GM23338 (cell line): ENCODE measurements around the gene ATP1A4. TPM values are rescaled to one million over a fixed set of nuclear protein-coding genes. Genes with fewer than 3 reads are reported as not detected.

Source experiments
- ATAC-seq: fragments of 200-7000 bp; cut with Tn5 transposase; 3 replicates; pipeline ENCODE4 v1.9.1; 2020
- DNase-seq: peaks from one replicate; pipeline ENCODE4 v3.0.0-alpha.2; 2015; ENCODE audit warnings: low spot score
- H2AFZ ChIP-seq: fragments of 200-600 bp; sonication (generic); 2 replicates; pipeline ENCODE4 v1.8.0; 2016; ENCODE audit warnings: antibody characterized with exemption, mild to moderate bottlenecking, moderate library complexity
- H3F3A ChIP-seq: fragments of 200-600 bp; sonication (generic); replicated peaks from 2 replicates; pipeline ENCODE4 v1.8.0; 2017; ENCODE audit warnings: antibody characterized with exemption, mixed run types, low read depth
- H3K27ac ChIP-seq: fragments of 200-600 bp; sonication (generic); 2 replicates; pipeline ENCODE4 v1.6.1; 2016; ENCODE audit warnings: low read depth
- H3K27me3 ChIP-seq: fragments of 200-600 bp; sonication (generic); 2 replicates; pipeline ENCODE4 v1.8.0; 2016; ENCODE audit warnings: mild to moderate bottlenecking, mixed run types, moderate library complexity; ENCODE audit not compliant: insufficient read depth
- H3K36me3 ChIP-seq: fragments of 200-600 bp; sonication (generic); 2 replicates; pipeline ENCODE4 v1.8.0; 2016; ENCODE audit warnings: mild to moderate bottlenecking; ENCODE audit not compliant: insufficient read depth
- H3K4me1 ChIP-seq: fragments of 200-600 bp; sonication (generic); 2 replicates; pipeline ENCODE4 v1.8.0; 2016; ENCODE audit warnings: mild to moderate bottlenecking, moderate library complexity; ENCODE audit not compliant: insufficient read depth
- H3K4me2 ChIP-seq: fragments of 200-600 bp; sonication (generic); 2 replicates; pipeline ENCODE4 v1.7.1; 2017; ENCODE audit warnings: mixed run types
- H3K4me3 ChIP-seq: fragments of 200-600 bp; sonication (generic); 2 replicates; pipeline ENCODE4 v1.6.1; 2016; ENCODE audit warnings: mixed run types
- H3K79me2 ChIP-seq: fragments of 200-600 bp; sonication (generic); replicated peaks from 2 replicates; pipeline ENCODE4 v1.8.0; 2017; ENCODE audit warnings: mild to moderate bottlenecking; ENCODE audit not compliant: insufficient read depth
- H3K9me2 ChIP-seq: fragments of 200-600 bp; sonication (generic); 2 replicates; pipeline ENCODE4 v1.8.0; 2017; ENCODE audit not compliant: insufficient read depth
- H4K20me1 ChIP-seq: fragments of 200-600 bp; sonication (generic); replicated peaks from 2 replicates; pipeline ENCODE4 v1.8.0; 2017; ENCODE audit warnings: mild to moderate bottlenecking; ENCODE audit not compliant: insufficient read depth
- H3K27ac Mint-ChIP-seq: 2 replicates; pipeline ENCODE4 v1.8.0; 2020; ENCODE audit warnings: inconsistent platforms, mild to moderate bottlenecking, moderate library complexity, mixed read lengths
- H3K27me3 Mint-ChIP-seq: 3 replicates; pipeline ENCODE4 v1.8.0; 2022; ENCODE audit warnings: low read depth, mild to moderate bottlenecking, moderate library complexity, mixed read lengths, inconsistent platforms; ENCODE audit not compliant: insufficient read depth, poor library complexity
- H3K36me3 Mint-ChIP-seq: 3 replicates; pipeline ENCODE4 v1.8.0; 2021; ENCODE audit warnings: low read depth, mild to moderate bottlenecking, inconsistent platforms, moderate library complexity, mixed read lengths
- H3K4me1 Mint-ChIP-seq: 3 replicates; pipeline ENCODE4 v1.8.0; 2020; ENCODE audit warnings: mild to moderate bottlenecking, inconsistent platforms, mixed read lengths
- H3K4me3 Mint-ChIP-seq: 3 replicates; pipeline ENCODE4 v1.8.0; 2021; ENCODE audit warnings: moderate library complexity, mild to moderate bottlenecking, inconsistent platforms, mixed read lengths
- H3K9me3 Mint-ChIP-seq: 3 replicates; pipeline ENCODE4 v1.8.0; 2020; ENCODE audit warnings: moderate library complexity, mild to moderate bottlenecking, inconsistent platforms, mixed read lengths
- CREB1 ChIP-seq: fragments of 250-450 bp; sonication (Bioruptor Pico); IDR thresholded peaks from 2 replicates; pipeline ENCODE4 v1.5.0; 2020; ENCODE audit warnings: low read depth, mild to moderate bottlenecking, moderate library complexity
- EZH2 ChIP-seq: fragments of 200-600 bp; sonication (generic); IDR thresholded peaks from one replicate; pipeline ENCODE4 v1.8.0; 2017; ENCODE audit warnings: antibody characterized with exemption, mild to moderate bottlenecking, low read depth; ENCODE audit not compliant: unreplicated experiment
- EZH2phosphoT487 ChIP-seq: fragments of 200-600 bp; sonication (generic); IDR thresholded peaks from one replicate; pipeline ENCODE4 v1.8.1; 2018; ENCODE audit warnings: antibody characterized with exemption; ENCODE audit not compliant: unreplicated experiment
- JUNB ChIP-seq: IDR thresholded peaks from one replicate; pipeline ENCODE4 v1.6.1; 2016; ENCODE audit warnings: antibody characterized with exemption; ENCODE audit not compliant: unreplicated experiment
- NANOG ChIP-seq: IDR thresholded peaks from 2 replicates; pipeline ENCODE4 v1.6.1; 2016; ENCODE audit warnings: antibody characterized with exemption, borderline replicate concordance
- POLR2AphosphoS5 ChIP-seq: IDR thresholded peaks from 2 replicates; pipeline ENCODE4 v1.6.1; 2016; ENCODE audit warnings: antibody characterized with exemption, low read depth
- STAT1 ChIP-seq: IDR thresholded peaks from one replicate; pipeline ENCODE4 v1.6.1; 2016; ENCODE audit warnings: antibody characterized with exemption; ENCODE audit not compliant: unreplicated experiment
- ZNF114 ChIP-seq: fragments of 250-450 bp; sonication (Bioruptor Pico); IDR thresholded peaks from 2 replicates; pipeline ENCODE4 v1.5.0; 2020; ENCODE audit warnings: mild to moderate bottlenecking, moderate library complexity
- ZNF331 ChIP-seq: fragments of 250-450 bp; sonication (Bioruptor Pico); IDR thresholded peaks from 2 replicates; pipeline ENCODE4 v1.5.0; 2020; ENCODE audit warnings: low read depth, mild to moderate bottlenecking, moderate library complexity
- polyA plus RNA-seq: library from polyadenylated mRNA; unstranded; fragments of >200 nt; fragmentation: Nextera tagmentation; extraction: Ambion mirVana; gene quantifications from 2 replicates; pipeline ENCODE4 v1.2.1, GENCODE V29; 2016
- total RNA-seq: library from RNA; depleted of rRNA; stranded (reverse); fragments of >200 nt; shearing (Covaris generic); gene quantifications from 2 replicates; pipeline ENCODE4 v1.2.3, GENCODE V29; 2014
- TF ChIP-seq, protein P1 (sequence below): IDR thresholded peaks from 2 replicates; pipeline ENCODE4 v1.6.1; 2016; ENCODE audit warnings: antibody characterized with exemption
- TF ChIP-seq, protein P2 (sequence below): fragments of 250-450 bp; sonication (Bioruptor Pico); IDR thresholded peaks from 2 replicates; pipeline ENCODE4 v1.5.0; 2020; ENCODE audit warnings: mild to moderate bottlenecking, moderate library complexity
- TF ChIP-seq, protein P3 (sequence below), 2 experiments: fragments of 200-600 bp in 1 of 2; sonication (generic) in 1 of 2; conservative IDR thresholded peaks; 2 replicates each; pipeline versions ENCODE4 v1.5.1 to v1.6.1; 2016 to 2017; ENCODE audit warnings: antibody characterized with exemption in 2 of 2, low read depth in 2 of 2, mild to moderate bottlenecking in 2 of 2, moderate library complexity in 1 of 2
- TF ChIP-seq, protein P4 (sequence below): IDR thresholded peaks from one replicate; pipeline ENCODE4 v1.6.1; 2018; ENCODE audit warnings: antibody characterized with exemption; ENCODE audit not compliant: unreplicated experiment

The ATP1A4 gene
- total and polyA plus RNA-seq, 2 experiments from 2014 or later, result 0.27 to 0.63 TPM

DNA sequence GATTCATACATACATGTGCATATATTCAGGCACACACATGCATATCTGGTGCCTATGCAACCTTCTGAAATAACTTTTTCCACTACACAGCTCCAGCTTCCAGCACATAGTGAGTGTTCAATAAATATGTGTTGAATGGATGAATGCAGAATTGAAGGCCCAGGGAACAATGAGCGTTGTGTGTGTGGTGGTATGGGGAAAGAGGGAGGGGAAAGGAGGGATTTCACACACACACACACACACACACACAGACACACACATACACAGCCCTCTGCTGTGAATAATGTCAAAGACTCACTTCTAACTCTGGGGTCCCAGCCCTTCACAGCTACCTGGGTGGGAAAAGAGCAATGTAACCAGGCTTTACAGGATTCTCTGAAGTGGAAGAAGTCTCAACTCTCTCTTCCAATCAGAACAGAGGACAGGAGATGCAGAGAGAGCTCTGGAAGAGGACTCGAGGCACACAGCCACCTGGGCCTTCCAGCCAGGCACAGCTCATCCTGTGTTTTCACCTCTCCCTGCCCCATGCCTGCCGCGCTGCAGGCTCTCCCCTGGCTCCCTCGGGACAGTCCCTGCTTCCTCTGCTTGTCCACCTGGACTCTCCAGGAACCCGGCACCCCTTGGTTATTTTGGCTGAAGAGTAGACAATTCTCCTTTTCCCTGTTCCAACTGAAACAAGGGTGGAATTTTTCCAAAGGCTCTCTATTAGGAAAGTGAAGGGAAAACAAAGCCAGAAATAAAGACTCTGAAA lies 47.6 kb upstream of the ATP1A4 start:
- no peaks in the 10 kb centered on the region for H3K36me3 Mint-ChIP-seq
- H3K4me3 Mint-ChIP-seq, result no peak overlapping the region; the same call in 2 of the 3 replicates
- TF ChIP-seq, protein P1, sequence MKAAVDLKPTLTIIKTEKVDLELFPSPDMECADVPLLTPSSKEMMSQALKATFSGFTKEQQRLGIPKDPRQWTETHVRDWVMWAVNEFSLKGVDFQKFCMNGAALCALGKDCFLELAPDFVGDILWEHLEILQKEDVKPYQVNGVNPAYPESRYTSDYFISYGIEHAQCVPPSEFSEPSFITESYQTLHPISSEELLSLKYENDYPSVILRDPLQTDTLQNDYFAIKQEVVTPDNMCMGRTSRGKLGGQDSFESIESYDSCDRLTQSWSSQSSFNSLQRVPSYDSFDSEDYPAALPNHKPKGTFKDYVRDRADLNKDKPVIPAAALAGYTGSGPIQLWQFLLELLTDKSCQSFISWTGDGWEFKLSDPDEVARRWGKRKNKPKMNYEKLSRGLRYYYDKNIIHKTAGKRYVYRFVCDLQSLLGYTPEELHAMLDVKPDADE, result no peak
- TF ChIP-seq NANOG (no peak), ZNF331 (CRISPR knock-in tag) (no peak), JUNB (no peak), EZH2phosphoT487 (no peak), STAT1 (no peak), CREB1 (CRISPR knock-in tag) (no peak), POLR2AphosphoS5 (no peak), EZH2 (no peak), ZNF114 (CRISPR knock-in tag) (no peak)
- TF ChIP-seq, protein P2, sequence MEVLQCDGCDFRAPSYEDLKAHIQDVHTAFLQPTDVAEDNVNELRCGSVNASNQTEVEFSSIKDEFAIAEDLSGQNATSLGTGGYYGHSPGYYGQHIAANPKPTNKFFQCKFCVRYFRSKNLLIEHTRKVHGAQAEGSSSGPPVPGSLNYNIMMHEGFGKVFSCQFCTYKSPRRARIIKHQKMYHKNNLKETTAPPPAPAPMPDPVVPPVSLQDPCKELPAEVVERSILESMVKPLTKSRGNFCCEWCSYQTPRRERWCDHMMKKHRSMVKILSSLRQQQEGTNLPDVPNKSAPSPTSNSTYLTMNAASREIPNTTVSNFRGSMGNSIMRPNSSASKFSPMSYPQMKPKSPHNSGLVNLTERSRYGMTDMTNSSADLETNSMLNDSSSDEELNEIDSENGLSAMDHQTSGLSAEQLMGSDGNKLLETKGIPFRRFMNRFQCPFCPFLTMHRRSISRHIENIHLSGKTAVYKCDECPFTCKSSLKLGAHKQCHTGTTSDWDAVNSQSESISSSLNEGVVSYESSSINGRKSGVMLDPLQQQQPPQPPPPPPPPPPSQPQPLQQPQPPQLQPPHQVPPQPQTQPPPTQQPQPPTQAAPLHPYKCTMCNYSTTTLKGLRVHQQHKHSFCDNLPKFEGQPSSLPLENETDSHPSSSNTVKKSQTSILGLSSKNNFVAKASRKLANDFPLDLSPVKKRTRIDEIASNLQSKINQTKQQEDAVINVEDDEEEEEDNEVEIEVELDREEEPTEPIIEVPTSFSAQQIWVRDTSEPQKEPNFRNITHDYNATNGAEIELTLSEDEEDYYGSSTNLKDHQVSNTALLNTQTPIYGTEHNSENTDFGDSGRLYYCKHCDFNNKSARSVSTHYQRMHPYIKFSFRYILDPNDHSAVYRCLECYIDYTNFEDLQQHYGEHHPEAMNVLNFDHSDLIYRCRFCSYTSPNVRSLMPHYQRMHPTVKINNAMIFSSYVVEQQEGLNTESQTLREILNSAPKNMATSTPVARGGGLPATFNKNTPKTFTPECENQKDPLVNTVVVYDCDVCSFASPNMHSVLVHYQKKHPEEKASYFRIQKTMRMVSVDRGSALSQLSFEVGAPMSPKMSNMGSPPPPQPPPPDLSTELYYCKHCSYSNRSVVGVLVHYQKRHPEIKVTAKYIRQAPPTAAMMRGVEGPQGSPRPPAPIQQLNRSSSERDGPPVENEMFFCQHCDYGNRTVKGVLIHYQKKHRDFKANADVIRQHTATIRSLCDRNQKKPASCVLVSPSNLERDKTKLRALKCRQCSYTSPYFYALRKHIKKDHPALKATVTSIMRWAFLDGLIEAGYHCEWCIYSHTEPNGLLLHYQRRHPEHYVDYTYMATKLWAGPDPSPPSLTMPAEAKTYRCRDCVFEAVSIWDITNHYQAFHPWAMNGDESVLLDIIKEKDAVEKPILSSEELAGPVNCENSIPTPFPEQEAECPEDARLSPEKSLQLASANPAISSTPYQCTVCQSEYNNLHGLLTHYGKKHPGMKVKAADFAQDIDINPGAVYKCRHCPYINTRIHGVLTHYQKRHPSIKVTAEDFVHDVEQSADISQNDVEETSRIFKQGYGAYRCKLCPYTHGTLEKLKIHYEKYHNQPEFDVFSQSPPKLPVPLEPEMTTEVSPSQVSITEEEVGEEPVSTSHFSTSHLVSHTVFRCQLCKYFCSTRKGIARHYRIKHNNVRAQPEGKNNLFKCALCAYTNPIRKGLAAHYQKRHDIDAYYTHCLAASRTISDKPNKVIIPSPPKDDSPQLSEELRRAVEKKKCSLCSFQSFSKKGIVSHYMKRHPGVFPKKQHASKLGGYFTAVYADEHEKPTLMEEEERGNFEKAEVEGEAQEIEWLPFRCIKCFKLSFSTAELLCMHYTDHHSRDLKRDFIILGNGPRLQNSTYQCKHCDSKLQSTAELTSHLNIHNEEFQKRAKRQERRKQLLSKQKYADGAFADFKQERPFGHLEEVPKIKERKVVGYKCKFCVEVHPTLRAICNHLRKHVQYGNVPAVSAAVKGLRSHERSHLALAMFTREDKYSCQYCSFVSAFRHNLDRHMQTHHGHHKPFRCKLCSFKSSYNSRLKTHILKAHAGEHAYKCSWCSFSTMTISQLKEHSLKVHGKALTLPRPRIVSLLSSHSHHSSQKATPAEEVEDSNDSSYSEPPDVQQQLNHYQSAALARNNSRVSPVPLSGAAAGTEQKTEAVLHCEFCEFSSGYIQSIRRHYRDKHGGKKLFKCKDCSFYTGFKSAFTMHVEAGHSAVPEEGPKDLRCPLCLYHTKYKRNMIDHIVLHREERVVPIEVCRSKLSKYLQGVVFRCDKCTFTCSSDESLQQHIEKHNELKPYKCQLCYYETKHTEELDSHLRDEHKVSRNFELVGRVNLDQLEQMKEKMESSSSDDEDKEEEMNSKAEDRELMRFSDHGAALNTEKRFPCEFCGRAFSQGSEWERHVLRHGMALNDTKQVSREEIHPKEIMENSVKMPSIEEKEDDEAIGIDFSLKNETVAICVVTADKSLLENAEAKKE (CRISPR knock-in tag), result no peak
- TF ChIP-seq, protein P3, sequence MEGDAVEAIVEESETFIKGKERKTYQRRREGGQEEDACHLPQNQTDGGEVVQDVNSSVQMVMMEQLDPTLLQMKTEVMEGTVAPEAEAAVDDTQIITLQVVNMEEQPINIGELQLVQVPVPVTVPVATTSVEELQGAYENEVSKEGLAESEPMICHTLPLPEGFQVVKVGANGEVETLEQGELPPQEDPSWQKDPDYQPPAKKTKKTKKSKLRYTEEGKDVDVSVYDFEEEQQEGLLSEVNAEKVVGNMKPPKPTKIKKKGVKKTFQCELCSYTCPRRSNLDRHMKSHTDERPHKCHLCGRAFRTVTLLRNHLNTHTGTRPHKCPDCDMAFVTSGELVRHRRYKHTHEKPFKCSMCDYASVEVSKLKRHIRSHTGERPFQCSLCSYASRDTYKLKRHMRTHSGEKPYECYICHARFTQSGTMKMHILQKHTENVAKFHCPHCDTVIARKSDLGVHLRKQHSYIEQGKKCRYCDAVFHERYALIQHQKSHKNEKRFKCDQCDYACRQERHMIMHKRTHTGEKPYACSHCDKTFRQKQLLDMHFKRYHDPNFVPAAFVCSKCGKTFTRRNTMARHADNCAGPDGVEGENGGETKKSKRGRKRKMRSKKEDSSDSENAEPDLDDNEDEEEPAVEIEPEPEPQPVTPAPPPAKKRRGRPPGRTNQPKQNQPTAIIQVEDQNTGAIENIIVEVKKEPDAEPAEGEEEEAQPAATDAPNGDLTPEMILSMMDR (conservative IDR thresholded peaks at IDR 0.05; ENCODE audit: low read depth in 2 of 2), result no peak
- TF ChIP-seq, protein P4, sequence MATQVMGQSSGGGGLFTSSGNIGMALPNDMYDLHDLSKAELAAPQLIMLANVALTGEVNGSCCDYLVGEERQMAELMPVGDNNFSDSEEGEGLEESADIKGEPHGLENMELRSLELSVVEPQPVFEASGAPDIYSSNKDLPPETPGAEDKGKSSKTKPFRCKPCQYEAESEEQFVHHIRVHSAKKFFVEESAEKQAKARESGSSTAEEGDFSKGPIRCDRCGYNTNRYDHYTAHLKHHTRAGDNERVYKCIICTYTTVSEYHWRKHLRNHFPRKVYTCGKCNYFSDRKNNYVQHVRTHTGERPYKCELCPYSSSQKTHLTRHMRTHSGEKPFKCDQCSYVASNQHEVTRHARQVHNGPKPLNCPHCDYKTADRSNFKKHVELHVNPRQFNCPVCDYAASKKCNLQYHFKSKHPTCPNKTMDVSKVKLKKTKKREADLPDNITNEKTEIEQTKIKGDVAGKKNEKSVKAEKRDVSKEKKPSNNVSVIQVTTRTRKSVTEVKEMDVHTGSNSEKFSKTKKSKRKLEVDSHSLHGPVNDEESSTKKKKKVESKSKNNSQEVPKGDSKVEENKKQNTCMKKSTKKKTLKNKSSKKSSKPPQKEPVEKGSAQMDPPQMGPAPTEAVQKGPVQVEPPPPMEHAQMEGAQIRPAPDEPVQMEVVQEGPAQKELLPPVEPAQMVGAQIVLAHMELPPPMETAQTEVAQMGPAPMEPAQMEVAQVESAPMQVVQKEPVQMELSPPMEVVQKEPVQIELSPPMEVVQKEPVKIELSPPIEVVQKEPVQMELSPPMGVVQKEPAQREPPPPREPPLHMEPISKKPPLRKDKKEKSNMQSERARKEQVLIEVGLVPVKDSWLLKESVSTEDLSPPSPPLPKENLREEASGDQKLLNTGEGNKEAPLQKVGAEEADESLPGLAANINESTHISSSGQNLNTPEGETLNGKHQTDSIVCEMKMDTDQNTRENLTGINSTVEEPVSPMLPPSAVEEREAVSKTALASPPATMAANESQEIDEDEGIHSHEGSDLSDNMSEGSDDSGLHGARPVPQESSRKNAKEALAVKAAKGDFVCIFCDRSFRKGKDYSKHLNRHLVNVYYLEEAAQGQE, result no peak
- no peak overlapping the region for H3K27ac ChIP-seq
- 0 out of 2 replicates have a peak, but pooled peaks cover 12% of the 10 kb centered on the region for H3F3A ChIP-seq
- no peak for DNase-seq
- no peak overlapping the region for H3K27ac Mint-ChIP-seq
- H3K4me1 ChIP-seq, result peaks cover 25% of the 10 kb centered on the region
- H3K4me3 ChIP-seq, result no peak overlapping the region
- peaks cover 9% of the 10 kb centered on the region for H3K27me3 Mint-ChIP-seq
- ATAC-seq, result peak; percentile 10
- H2AFZ ChIP-seq, result peak overlapping the region; percentile 87
- peaks cover 40% of the 10 kb centered on the region for H3K4me1 Mint-ChIP-seq
- H4K20me1 ChIP-seq, result no peaks in the 10 kb centered on the region
- H3K27me3 ChIP-seq, result no peaks in the 10 kb centered on the region
- peaks cover 9% of the 10 kb centered on the region for H3K9me2 ChIP-seq
- H3K4me2 ChIP-seq, result no peak overlapping the region
- no peaks in the 10 kb centered on the region for H3K79me2 ChIP-seq
- H3K9me3 Mint-ChIP-seq, result no peaks in the 10 kb centered on the region
- no peaks in the 10 kb centered on the region for H3K36me3 ChIP-seq
